Osteoblast (primary cell): ENCODE data around the gene PLXNA2. TPM values are rescaled to one million over a fixed set of nuclear protein-coding genes. Genes with fewer than 3 reads are reported as not detected.

Experiments used
- DNase-seq: peaks from one replicate; pipeline ENCODE4 v3.0.0; 2011; ENCODE audit warnings: low spot score, mixed read lengths; ENCODE audit not compliant: insufficient read length; ENCODE audit errors: missing footprints
- H2AFZ ChIP-seq: 2 replicates; pipeline ENCODE4 v1.6.0; 2011; ENCODE audit warnings: mild to moderate bottlenecking, low read length
- H3K27ac ChIP-seq: 2 replicates; pipeline ENCODE4 v1.5.1; 2011; ENCODE audit warnings: mild to moderate bottlenecking, low read depth, low read length, moderate library complexity
- H3K27me3 ChIP-seq: 2 replicates; pipeline ENCODE4 v1.6.0; 2012; ENCODE audit warnings: mild to moderate bottlenecking, control low read depth, inconsistent platforms, low read length, moderate library complexity; ENCODE audit not compliant: insufficient read depth
- H3K36me3 ChIP-seq: 2 replicates; pipeline ENCODE4 v1.5.1; 2011; ENCODE audit warnings: mild to moderate bottlenecking, low read length, control low read depth, moderate library complexity; ENCODE audit not compliant: insufficient read depth
- H3K4me1 ChIP-seq: 2 replicates; pipeline ENCODE4 v1.5.1; 2011; ENCODE audit warnings: mild to moderate bottlenecking, low read length, control low read depth, moderate library complexity; ENCODE audit not compliant: insufficient read depth
- H3K4me2 ChIP-seq: 2 replicates; pipeline ENCODE4 v1.6.0; 2011; ENCODE audit warnings: mild to moderate bottlenecking, low read length; ENCODE audit not compliant: insufficient read depth
- H3K4me3 ChIP-seq: fragments of 200-600 bp; sonication (generic); 3 replicates; pipeline ENCODE4 v1.5.1; 2012; ENCODE audit warnings: mild to moderate bottlenecking, low read length, inconsistent platforms; ENCODE audit not compliant: insufficient read depth
- H3K79me2 ChIP-seq: 2 replicates; pipeline ENCODE4 v1.6.0; 2012; ENCODE audit warnings: mild to moderate bottlenecking, low read length, control low read depth, inconsistent platforms; ENCODE audit not compliant: insufficient read depth
- H3K9me3 ChIP-seq: 2 replicates; pipeline ENCODE4 v1.5.1; 2011; ENCODE audit warnings: low read depth, low read length, control low read depth
- H4K20me1 ChIP-seq: 2 replicates; pipeline ENCODE4 v1.6.0; 2012; ENCODE audit warnings: mild to moderate bottlenecking, low read length, control low read depth; ENCODE audit not compliant: insufficient read depth
- CTCF ChIP-seq: IDR thresholded peaks from 2 replicates; pipeline ENCODE4 v1.5.1; 2011; ENCODE audit warnings: mild to moderate bottlenecking, low read depth, low read length, moderate library complexity; ENCODE audit errors: extremely low read depth
- total RNA-seq: library from RNA; depleted of rRNA; stranded (reverse); fragments of >200 nt; gene quantifications from 2 replicates; pipeline ENCODE4 v1.2.3, GENCODE V29; 2012

Gene PLXNA2
- total RNA-seq, 1 donor = 3.3 TPM

- Histone ChIP-seq H2AFZ (no peak overlapping the region), H3K4me1 (no peaks in the 10 kb centered on the region), H3K79me2 (no peaks in the 10 kb centered on the region), H3K27ac (no peak overlapping the region), H4K20me1 (no peaks in the 10 kb centered on the region), H3K9me3 (no peaks in the 10 kb centered on the region), H3K36me3 (no peaks in the 10 kb centered on the region), H3K4me2 (no peak overlapping the region), H3K27me3 (peaks cover 11% of the 10 kb centered on the region), H3K4me3 (no peak overlapping the region)
- TF ChIP-seq CTCF = no peak
- no peak for DNase-seq
Measured at GRCh38 chr1:207987164-207987563, 257.0 kb downstream of the PLXNA2 start.

- no peaks in the 10 kb centered on the region for H3K4me1 ChIP-seq
- H3K4me3 ChIP-seq = no peak overlapping the region
- no peak for DNase-seq
- H3K79me2 ChIP-seq = no peaks in the 10 kb centered on the region
- H2AFZ ChIP-seq = no peak overlapping the region
- H3K4me2 ChIP-seq = no peak overlapping the region
- H3K9me3 ChIP-seq = no peaks in the 10 kb centered on the region
- no peak for TF ChIP-seq CTCF
- H4K20me1 ChIP-seq = no peaks in the 10 kb centered on the region
- no peak overlapping the region for H3K27ac ChIP-seq
- no peaks in the 10 kb centered on the region for H3K36me3 ChIP-seq
- peaks cover 11% of the 10 kb centered on the region for H3K27me3 ChIP-seq
Measured at GRCh38 chr1:207985996-207986395, 258.2 kb downstream of the PLXNA2 start.

- Histone ChIP-seq H4K20me1 (no peaks in the 10 kb centered on the region), H3K27ac (no peak overlapping the region), H3K4me2 (no peak overlapping the region), H3K4me3 (no peak overlapping the region), H3K79me2 (no peaks in the 10 kb centered on the region), H3K9me3 (no peaks in the 10 kb centered on the region), H3K36me3 (no peaks in the 10 kb centered on the region), H3K27me3 (peaks cover 5% of the 10 kb centered on the region), H3K4me1 (no peaks in the 10 kb centered on the region), H2AFZ (no peak overlapping the region)
- no peak for DNase-seq
- TF ChIP-seq CTCF = no peak
Measured at GRCh38 chr1:207984831-207985572, 259.2 kb downstream of the PLXNA2 start.

GRCh38 chr1:207983044-207983635 lies 261.0 kb downstream of the PLXNA2 start:
- DNase-seq = no peak
- no peak overlapping the region for H3K4me3 ChIP-seq
- H3K4me1 ChIP-seq = no peaks in the 10 kb centered on the region
- no peak for TF ChIP-seq CTCF
- H3K9me3 ChIP-seq = no peaks in the 10 kb centered on the region
- H3K4me2 ChIP-seq = no peak overlapping the region
- no peaks in the 10 kb centered on the region for H3K79me2 ChIP-seq
- H3K27ac ChIP-seq = no peak overlapping the region
- H4K20me1 ChIP-seq = no peaks in the 10 kb centered on the region
- no peaks in the 10 kb centered on the region for H3K36me3 ChIP-seq
- H3K27me3 ChIP-seq = peaks cover 5% of the 10 kb centered on the region
- no peak overlapping the region for H2AFZ ChIP-seq
